Kidney (tissue), 14 donors: Measurements from ENCODE around the gene NSMF. TPM values are rescaled to one million over a fixed set of nuclear protein-coding genes. Genes with fewer than 3 reads are reported as not detected.

Experiments
- DNase-seq, 5 donors: peaks; one replicate each; pipeline ENCODE4 v3.0.0-alpha.2; 2013 to 2020
- FAIRE-seq: peaks from 2 replicates; lab custom pipeline; 2012; peaks lifted over from hg19 to GRCh38; lab: Jason Lieb, UNC
- H3K27ac ChIP-seq, 2 donors: one replicate each; pipeline ENCODE4 v1.7.0; 2013; ENCODE audit warnings: low read depth in 2 of 2, low read length in 2 of 2, inconsistent platforms in 1 of 2
- H3K27me3 ChIP-seq: one replicate; pipeline ENCODE4 v1.7.1; 2013; ENCODE audit warnings: low read length, inconsistent platforms; ENCODE audit not compliant: control insufficient read depth, insufficient read depth
- H3K36me3 ChIP-seq, 3 donors: one replicate each; pipeline versions ENCODE4 v1.7.0 to v1.7.1; 2013; ENCODE audit warnings: low read length in 3 of 3, control low read depth in 1 of 3, inconsistent platforms in 1 of 3; ENCODE audit not compliant: insufficient read depth in 3 of 3, control insufficient read depth in 2 of 3
- H3K4me1 ChIP-seq, 3 donors: one replicate each; pipeline versions ENCODE4 v1.7.0 to v1.7.1; 2013; ENCODE audit warnings: low read length in 3 of 3, inconsistent platforms in 1 of 3, low read depth in 1 of 3; ENCODE audit not compliant: control insufficient read depth in 2 of 3, insufficient read depth in 2 of 3
- H3K4me3 ChIP-seq, 3 donors: one replicate each; pipeline versions ENCODE4 v1.7.0 to v1.8.1; 2013; ENCODE audit warnings: low read length in 3 of 3, control low read depth in 1 of 3, inconsistent platforms in 1 of 3
- H3K9ac ChIP-seq, 3 donors: one replicate each; pipeline versions ENCODE4 v1.7.0 to v1.7.1; 2013; ENCODE audit warnings: low read length in 3 of 3, control low read depth in 1 of 3, inconsistent platforms in 1 of 3
- H3K9me3 ChIP-seq, 3 donors: one replicate each; pipeline versions ENCODE4 v1.7.0 to v1.7.1; 2013; ENCODE audit warnings: low read length in 3 of 3, control low read depth in 1 of 3, inconsistent platforms in 1 of 3; ENCODE audit not compliant: control insufficient read depth in 2 of 3, insufficient read depth in 1 of 3
- CTCF ChIP-seq: IDR thresholded peaks from 3 replicates; pipeline ENCODE4 v1.5.1; 2012; ENCODE audit warnings: mild to moderate bottlenecking, moderate library complexity, borderline replicate concordance; ENCODE audit not compliant: insufficient read depth; ENCODE audit errors: extremely low read depth
- intact Hi-C: fragments of 100-400 bp; cut with DNase I; formaldehyde crosslinking; loops from one replicate; pipeline ENCODE4 v1.11.1; 2022
- polyA plus RNA-seq: library from polyadenylated mRNA; stranded (reverse); fragments of 350-450 nt; fragmentation: Illumina TruSeq; extraction: RNeasy Lipid Tissue Mini Kit (QIAGEN cat#74804); gene quantifications from one replicate; pipeline ENCODE4 v1.2.3, GENCODE V29; 2014; ENCODE audit warnings: low read depth, low replicate concordance; ENCODE audit not compliant: insufficient read depth
- total RNA-seq: library from RNA; stranded (reverse); fragmentation: NEBNext Ultra II Directional; extraction: Animal tissue kit (Norgen Biotek cat#: 25700); gene quantifications from one replicate; pipeline ENCODE4 v1.2.1, GENCODE V29; 2021
- donor health status: control.
- donor health status: control.
- donor health status: control.
- donor health status: control.
- donor health status: control.
- donor health status: DM: yes; HTN: yes; CAD: no.
- donor health status: Normal renal cell carcinoma (clear cell type).

Gene NSMF
- total and polyA plus RNA-seq, 2 donors from 2014 or later = 32.7 to 49.5 TPM

GRCh38 chr9:137480686-137481683 is 21.9 kb upstream of the NSMF start:
- H3K9me3 ChIP-seq = peaks cover 0 to 2% (median 2%) of the 10 kb centered on the region in 3 donors
- intact Hi-C loops = no loop called here
- no peaks in the 10 kb centered on the region for H3K36me3 ChIP-seq
- no peak for TF ChIP-seq CTCF
- no peaks in the 10 kb centered on the region for H3K27me3 ChIP-seq
- no peak overlapping the region for H3K27ac ChIP-seq
- DNase-seq = peak in 1 of 5 donors; percentile 68
- no peak overlapping the region for H3K4me3 ChIP-seq
- H3K4me1 ChIP-seq = no peaks in the 10 kb centered on the region
- no peak for FAIRE-seq
- H3K9ac ChIP-seq = no peak overlapping the region

GRCh38 chr9:137479892-137480685 is 21.0 kb upstream of the NSMF start:
- H3K9ac ChIP-seq = no peak overlapping the region
- FAIRE-seq (no peak), DNase-seq (peak in 1 of 5 donors; percentile 67)
- H3K36me3 ChIP-seq = no peaks in the 10 kb centered on the region
- H3K4me1 ChIP-seq = no peaks in the 10 kb centered on the region
- no peak for TF ChIP-seq CTCF
- peaks cover 0 to 8% (median 5%) of the 10 kb centered on the region in 3 donors for H3K9me3 ChIP-seq
- H3K27me3 ChIP-seq = no peaks in the 10 kb centered on the region
- intact Hi-C loops = no loop called here
- no peak overlapping the region for H3K4me3 ChIP-seq
- H3K27ac ChIP-seq = no peak overlapping the region

GRCh38 chr9:137478962-137479861 is 20.1 kb upstream of the NSMF start:
- no peaks in the 10 kb centered on the region for H3K36me3 ChIP-seq
- TF ChIP-seq CTCF = no peak
- no peaks in the 10 kb centered on the region for H3K4me1 ChIP-seq
- no peak overlapping the region for H3K9ac ChIP-seq
- FAIRE-seq (no peak), DNase-seq (peak in 4 of 5 donors; percentile 55 to 64 (median 60))
- intact Hi-C loops = no loop called here
- H3K9me3 ChIP-seq = peaks cover 0 to 9% (median 5%) of the 10 kb centered on the region in 3 donors
- no peak overlapping the region for H3K27ac ChIP-seq
- no peaks in the 10 kb centered on the region for H3K27me3 ChIP-seq
- H3K4me3 ChIP-seq = no peak overlapping the region
